ENCODE results near the gene HEY2. TPM values are rescaled to one million over a fixed set of nuclear protein-coding genes. Genes with fewer than 3 reads are reported as not detected.

HEY2 gene
- total and polyA plus RNA-seq, 10 of the 15 experiments (the other 5 are each of a cell fraction or from before 2014, with no cell fraction given), result 0.01 to 0.32 (median 0.08) TPM; not detected in 4

DNA sequence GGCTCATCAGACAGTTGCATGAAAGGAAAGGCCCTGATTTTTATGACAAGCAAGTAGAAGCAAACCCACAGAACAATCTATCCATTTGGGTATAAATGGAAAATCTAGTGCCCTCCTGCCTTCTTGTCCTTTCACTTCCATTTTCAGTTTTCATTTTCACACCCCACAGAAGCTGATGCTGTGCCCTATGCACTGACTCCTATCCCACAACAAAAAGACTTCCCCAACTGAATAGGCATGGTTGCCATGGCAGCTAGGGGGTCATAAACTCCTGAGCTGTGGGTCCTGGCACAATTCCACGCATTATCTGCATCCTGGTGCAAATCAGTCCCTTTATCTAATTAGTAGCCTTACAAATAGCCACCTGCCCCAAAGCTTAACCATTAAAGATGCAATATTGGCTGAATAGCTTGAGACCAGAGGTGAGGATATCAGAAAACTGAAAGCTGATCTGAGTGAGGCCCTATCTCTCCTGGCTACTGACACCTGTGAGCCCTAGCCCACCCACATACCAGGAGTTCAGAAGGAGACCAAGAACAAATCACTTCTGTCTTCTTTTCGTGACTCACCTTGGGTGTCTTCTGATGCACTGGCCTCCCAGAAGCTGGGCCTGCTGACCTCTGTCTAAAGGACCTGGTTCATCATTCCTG is 34.9 kb upstream of the HEY2 start (continued):
- no peak for TF ChIP-seq E2F8 (IDR thresholded peaks at IDR 0.05; ENCODE audit: low read depth, partially characterized antibody)
- no peak for TF ChIP-seq MYB (IDR thresholded peaks at IDR 0.05; ENCODE audit: borderline replicate concordance, low read depth, low read length)
- TF ChIP-seq, protein P1, sequence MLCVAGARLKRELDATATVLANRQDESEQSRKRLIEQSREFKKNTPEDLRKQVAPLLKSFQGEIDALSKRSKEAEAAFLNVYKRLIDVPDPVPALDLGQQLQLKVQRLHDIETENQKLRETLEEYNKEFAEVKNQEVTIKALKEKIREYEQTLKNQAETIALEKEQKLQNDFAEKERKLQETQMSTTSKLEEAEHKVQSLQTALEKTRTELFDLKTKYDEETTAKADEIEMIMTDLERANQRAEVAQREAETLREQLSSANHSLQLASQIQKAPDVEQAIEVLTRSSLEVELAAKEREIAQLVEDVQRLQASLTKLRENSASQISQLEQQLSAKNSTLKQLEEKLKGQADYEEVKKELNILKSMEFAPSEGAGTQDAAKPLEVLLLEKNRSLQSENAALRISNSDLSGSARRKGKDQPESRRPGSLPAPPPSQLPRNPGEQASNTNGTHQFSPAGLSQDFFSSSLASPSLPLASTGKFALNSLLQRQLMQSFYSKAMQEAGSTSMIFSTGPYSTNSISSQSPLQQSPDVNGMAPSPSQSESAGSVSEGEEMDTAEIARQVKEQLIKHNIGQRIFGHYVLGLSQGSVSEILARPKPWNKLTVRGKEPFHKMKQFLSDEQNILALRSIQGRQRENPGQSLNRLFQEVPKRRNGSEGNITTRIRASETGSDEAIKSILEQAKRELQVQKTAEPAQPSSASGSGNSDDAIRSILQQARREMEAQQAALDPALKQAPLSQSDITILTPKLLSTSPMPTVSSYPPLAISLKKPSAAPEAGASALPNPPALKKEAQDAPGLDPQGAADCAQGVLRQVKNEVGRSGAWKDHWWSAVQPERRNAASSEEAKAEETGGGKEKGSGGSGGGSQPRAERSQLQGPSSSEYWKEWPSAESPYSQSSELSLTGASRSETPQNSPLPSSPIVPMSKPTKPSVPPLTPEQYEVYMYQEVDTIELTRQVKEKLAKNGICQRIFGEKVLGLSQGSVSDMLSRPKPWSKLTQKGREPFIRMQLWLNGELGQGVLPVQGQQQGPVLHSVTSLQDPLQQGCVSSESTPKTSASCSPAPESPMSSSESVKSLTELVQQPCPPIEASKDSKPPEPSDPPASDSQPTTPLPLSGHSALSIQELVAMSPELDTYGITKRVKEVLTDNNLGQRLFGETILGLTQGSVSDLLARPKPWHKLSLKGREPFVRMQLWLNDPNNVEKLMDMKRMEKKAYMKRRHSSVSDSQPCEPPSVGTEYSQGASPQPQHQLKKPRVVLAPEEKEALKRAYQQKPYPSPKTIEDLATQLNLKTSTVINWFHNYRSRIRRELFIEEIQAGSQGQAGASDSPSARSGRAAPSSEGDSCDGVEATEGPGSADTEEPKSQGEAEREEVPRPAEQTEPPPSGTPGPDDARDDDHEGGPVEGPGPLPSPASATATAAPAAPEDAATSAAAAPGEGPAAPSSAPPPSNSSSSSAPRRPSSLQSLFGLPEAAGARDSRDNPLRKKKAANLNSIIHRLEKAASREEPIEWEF (IDR thresholded peaks at IDR 0.05; ENCODE audit: insufficient replicate concordance, low read depth, low read length), result no peak
- TF ChIP-seq NR2F1 (conservative IDR thresholded peaks at IDR 0.05), result peak; percentile 85
- TF ChIP-seq HDGF (IDR thresholded peaks at IDR 0.05), result no peak
- no peak for TF ChIP-seq ASH2L (IDR thresholded peaks at IDR 0.05; ENCODE audit: borderline replicate concordance, low read depth)
- no peak for TF ChIP-seq E2F4 (IDR thresholded peaks at IDR 0.05; ENCODE audit: low read depth, low read length)
- TF ChIP-seq CBX5 (IDR thresholded peaks at IDR 0.05; ENCODE audit: low read depth), result no peak
- no peak for TF ChIP-seq MEF2A (IDR thresholded peaks at IDR 0.05; ENCODE audit: insufficient read depth, low read depth, low read length)
- no peak for TF ChIP-seq MYC (IDR thresholded peaks at IDR 0.05; ENCODE audit: insufficient read depth, insufficient read length, insufficient replicate concordance, low read length, severe bottlenecking)
- no peak for TF ChIP-seq PRDM15 (CRISPR knock-in tag; IDR thresholded peaks at IDR 0.05)
- no peak for TF ChIP-seq KDM1A (IDR thresholded peaks at IDR 0.05; ENCODE audit: borderline replicate concordance)
- TF ChIP-seq STAT1 (conservative IDR thresholded peaks at IDR 0.05), result no peak
- no peak for TF ChIP-seq FOXK2 (IDR thresholded peaks at IDR 0.05)
- TF ChIP-seq ZSCAN29 (IDR thresholded peaks at IDR 0.05), result no peak
- TF ChIP-seq BCL11A (IDR thresholded peaks at IDR 0.05; ENCODE audit: low read depth, low read length), result no peak
